ENCODE measurements around the gene MAPK1. TPM values are rescaled to one million over a fixed set of nuclear protein-coding genes. Genes with fewer than 3 reads are reported as not detected.

Gene MAPK1
- total and polyA plus RNA-seq, 9 of the 15 experiments (the other 6 are each of a cell fraction or from before 2014, with no cell fraction given): 46.3 to 575 (median 283) TPM

DNA sequence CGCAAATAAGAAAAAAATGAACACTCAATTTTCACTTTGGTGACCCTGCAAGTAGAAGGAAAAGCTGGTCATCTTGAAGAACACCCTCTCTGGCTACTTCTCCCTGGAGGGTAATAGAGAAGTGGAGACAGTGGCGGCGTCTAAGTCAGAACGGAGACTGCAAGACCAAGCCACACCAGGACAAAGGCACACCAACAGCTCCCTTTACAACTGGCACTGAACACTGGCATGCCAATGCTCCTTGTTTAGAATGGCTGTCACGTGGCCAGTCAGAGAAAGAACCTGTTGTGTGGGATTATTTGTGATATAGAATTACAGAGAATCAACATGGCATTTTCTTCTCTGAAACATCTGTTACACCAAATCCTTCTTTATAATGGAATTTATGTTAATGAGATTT is 70.6 kb downstream of the MAPK1 start (continued):
- TF ChIP-seq, protein P1, sequence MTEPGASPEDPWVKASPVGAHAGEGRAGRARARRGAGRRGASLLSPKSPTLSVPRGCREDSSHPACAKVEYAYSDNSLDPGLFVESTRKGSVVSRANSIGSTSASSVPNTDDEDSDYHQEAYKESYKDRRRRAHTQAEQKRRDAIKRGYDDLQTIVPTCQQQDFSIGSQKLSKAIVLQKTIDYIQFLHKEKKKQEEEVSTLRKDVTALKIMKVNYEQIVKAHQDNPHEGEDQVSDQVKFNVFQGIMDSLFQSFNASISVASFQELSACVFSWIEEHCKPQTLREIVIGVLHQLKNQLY (CRISPR knock-in tag; conservative IDR thresholded peaks at IDR 0.05): 0 out of 4 replicates have a peak, but pooled peaks of 1 of the 2 experiments have one; percentile 73
- TF ChIP-seq CREM (IDR thresholded peaks at IDR 0.05; ENCODE audit: low read depth): no peak
- TF ChIP-seq CEBPG (CRISPR knock-in tag; IDR thresholded peaks at IDR 0.05): 0 out of 2 replicates have a peak, but pooled peaks have one; percentile 14
- no peak for TF ChIP-seq CEBPG (tag; conservative IDR thresholded peaks at IDR 0.05 in 1 of 2, IDR thresholded peaks at IDR 0.05 in 1 of 2)

DNA sequence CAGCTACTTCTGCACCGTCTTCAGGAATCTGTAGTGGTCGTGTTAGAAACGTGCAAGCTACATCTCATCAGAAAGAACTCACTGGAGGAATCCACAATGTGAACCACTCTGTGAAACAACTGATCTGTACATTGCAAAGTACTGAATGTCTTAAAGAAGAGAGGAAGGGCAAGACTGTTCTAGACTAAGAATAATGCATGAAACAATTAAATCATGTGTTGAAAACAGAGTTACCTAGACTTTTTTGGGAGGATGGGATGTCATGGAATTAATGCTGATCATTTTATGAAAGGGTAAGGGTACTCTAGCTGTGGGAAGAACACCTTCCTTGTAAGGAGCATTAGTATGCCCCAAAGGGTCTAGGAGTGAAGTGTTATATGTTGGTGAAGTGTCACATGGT is 71.2 kb downstream of the MAPK1 start:
- Histone ChIP-seq H2AFZ (ENCODE audit: low read depth, low read length) (no peak overlapping the region), H3K36me3 (ENCODE audit: control insufficient read depth, insufficient read depth, low read length) (peaks cover 88% of the 10 kb centered on the region), H3K4me3 (no peak overlapping the region), H3K79me2 (ENCODE audit: control insufficient read depth, insufficient read depth, low read length) (no peaks in the 10 kb centered on the region), H3K9me1 (ENCODE audit: control insufficient read depth, insufficient read depth, low read length) (peaks cover 11% of the 10 kb centered on the region), H4K20me1 (replicated peaks; ENCODE audit: control insufficient read depth, insufficient read depth, low read length) (peaks cover 11% of the 10 kb centered on the region), H3K27ac (ENCODE audit: extremely low read depth, low read depth, low read length) (no peak overlapping the region), H3K9me3 (replicated peaks; ENCODE audit: control insufficient read depth, insufficient read depth, low read depth, low read length) (no peaks in the 10 kb centered on the region), H3K4me1 (replicated peaks in 1 of 2; ENCODE audit: control insufficient read depth in 2 of 2, insufficient read depth in 2 of 2, low read length in 2 of 2) (peaks cover 0 to 11% of the 10 kb centered on the region in 2 experiments; a peak in 3 of 5 replicates), H3K9ac (ENCODE audit: insufficient read depth in 1 of 2, low read depth in 2 of 2, low read length in 2 of 2) (no peak overlapping the region), H3K4me2 (ENCODE audit: insufficient read depth, low read length) (no peak overlapping the region), H3K27me3 (ENCODE audit: control insufficient read depth in 2 of 2, insufficient read depth in 2 of 2, low read length in 2 of 2) (no peaks in the 10 kb centered on the region)
- ChIA-PET POLR2A (interaction anchor here (0.8 to 3.6 kb wide), 18 partner anchors 8 to 64 kb away, joined by 3 to 16 read pairs (median 4); no protein-coding TSS in a partner anchor), CTCF (ENCODE audit: low intra/inter-chr PET ratio) (no interaction called here)
- in situ Hi-C loops (cut with MboI) (no loop called here), intact Hi-C loops (cut with micrococcal nuclease) (no loop called here)
- FAIRE-seq (no peak), DNase-seq (ENCODE audit: extremely low read depth in 1 of 4, low spot score in 3 of 4) (no peak), ATAC-seq (no peak)
- BruUV-seq (replicated peaks): no TSS peak
- WGBS (ENCODE audit: insufficient coverage, low coverage, missing lambda C conversion rate): 87% methylated on average over 3 of the region's 3 CpGs
- TF ChIP-seq TEAD2 (tag; IDR thresholded peaks at IDR 0.05): 0 out of 2 replicates have a peak, but pooled peaks have one; percentile 6
- TF ChIP-seq, protein P2, sequence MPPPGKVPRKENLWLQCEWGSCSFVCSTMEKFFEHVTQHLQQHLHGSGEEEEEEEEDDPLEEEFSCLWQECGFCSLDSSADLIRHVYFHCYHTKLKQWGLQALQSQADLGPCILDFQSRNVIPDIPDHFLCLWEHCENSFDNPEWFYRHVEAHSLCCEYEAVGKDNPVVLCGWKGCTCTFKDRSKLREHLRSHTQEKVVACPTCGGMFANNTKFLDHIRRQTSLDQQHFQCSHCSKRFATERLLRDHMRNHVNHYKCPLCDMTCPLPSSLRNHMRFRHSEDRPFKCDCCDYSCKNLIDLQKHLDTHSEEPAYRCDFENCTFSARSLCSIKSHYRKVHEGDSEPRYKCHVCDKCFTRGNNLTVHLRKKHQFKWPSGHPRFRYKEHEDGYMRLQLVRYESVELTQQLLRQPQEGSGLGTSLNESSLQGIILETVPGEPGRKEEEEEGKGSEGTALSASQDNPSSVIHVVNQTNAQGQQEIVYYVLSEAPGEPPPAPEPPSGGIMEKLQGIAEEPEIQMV (tag; conservative IDR thresholded peaks at IDR 0.05; ENCODE audit: low read depth): 0 out of 2 replicates have a peak, but pooled peaks have one; percentile 27
- TF ChIP-seq ZNF780A (CRISPR knock-in tag; IDR thresholded peaks at IDR 0.05): 0 out of 2 replicates have a peak, but pooled peaks have one; percentile 19
- TF ChIP-seq, protein P3, sequence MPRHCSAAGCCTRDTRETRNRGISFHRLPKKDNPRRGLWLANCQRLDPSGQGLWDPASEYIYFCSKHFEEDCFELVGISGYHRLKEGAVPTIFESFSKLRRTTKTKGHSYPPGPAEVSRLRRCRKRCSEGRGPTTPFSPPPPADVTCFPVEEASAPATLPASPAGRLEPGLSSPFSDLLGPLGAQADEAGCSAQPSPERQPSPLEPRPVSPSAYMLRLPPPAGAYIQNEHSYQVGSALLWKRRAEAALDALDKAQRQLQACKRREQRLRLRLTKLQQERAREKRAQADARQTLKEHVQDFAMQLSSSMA (CRISPR knock-in tag; IDR thresholded peaks at IDR 0.05): peak; percentile 23; the same call in 1 of the 2 replicates
- TF ChIP-seq, protein P4, sequence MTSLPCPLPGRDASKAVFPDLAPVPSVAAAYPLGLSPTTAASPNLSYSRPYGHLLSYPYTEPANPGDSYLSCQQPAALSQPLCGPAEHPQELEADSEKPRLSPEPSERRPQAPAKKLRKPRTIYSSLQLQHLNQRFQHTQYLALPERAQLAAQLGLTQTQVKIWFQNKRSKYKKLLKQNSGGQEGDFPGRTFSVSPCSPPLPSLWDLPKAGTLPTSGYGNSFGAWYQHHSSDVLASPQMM (CRISPR knock-in tag; IDR thresholded peaks at IDR 0.05): peak; percentile 76; the same call in 1 of the 2 replicates
- TF ChIP-seq BDP1 (IDR thresholded peaks at IDR 0.05; ENCODE audit: insufficient read depth, insufficient read length): no peak
- TF ChIP-seq RBM22 (IDR thresholded peaks at IDR 0.05; ENCODE audit: low read depth, low read length, poor library complexity, severe bottlenecking): no peak
- 0 out of 4 replicates have a peak, but pooled peaks of 1 of the 2 experiments have one; percentile 30 for TF ChIP-seq FOXA3 (CRISPR knock-in tag; conservative IDR thresholded peaks at IDR 0.05 in 1 of 2, IDR thresholded peaks at IDR 0.05 in 1 of 2)
- TF ChIP-seq WHSC1 (IDR thresholded peaks at IDR 0.05; ENCODE audit: low read length): no peak
- 0 out of 2 replicates have a peak, but pooled peaks have one; percentile 32 for TF ChIP-seq PTRF (tag; IDR thresholded peaks at IDR 0.05)
- no peak for TF ChIP-seq NFIX (CRISPR knock-in tag; IDR thresholded peaks at IDR 0.05; ENCODE audit: low read depth)
- peak; percentile 72; the same call in 1 of the 2 replicates for TF ChIP-seq KLF10 (CRISPR knock-in tag; IDR thresholded peaks at IDR 0.05)
- no peak for TF ChIP-seq ZNF347 (CRISPR knock-in tag; IDR thresholded peaks at IDR 0.05; ENCODE audit: low read depth)
- TF ChIP-seq NFYB (IDR thresholded peaks at IDR 0.05; ENCODE audit: extremely low read depth, insufficient read length): no peak
